Measurements from ENCODE around the gene PPP2R2C.

Gene PPP2R2C

GRCh38 chr4:6282314-6282771, 190.1 kb downstream of the PPP2R2C start:
- no peak for DNase-seq (ENCODE audit: low spot score)

DNA sequence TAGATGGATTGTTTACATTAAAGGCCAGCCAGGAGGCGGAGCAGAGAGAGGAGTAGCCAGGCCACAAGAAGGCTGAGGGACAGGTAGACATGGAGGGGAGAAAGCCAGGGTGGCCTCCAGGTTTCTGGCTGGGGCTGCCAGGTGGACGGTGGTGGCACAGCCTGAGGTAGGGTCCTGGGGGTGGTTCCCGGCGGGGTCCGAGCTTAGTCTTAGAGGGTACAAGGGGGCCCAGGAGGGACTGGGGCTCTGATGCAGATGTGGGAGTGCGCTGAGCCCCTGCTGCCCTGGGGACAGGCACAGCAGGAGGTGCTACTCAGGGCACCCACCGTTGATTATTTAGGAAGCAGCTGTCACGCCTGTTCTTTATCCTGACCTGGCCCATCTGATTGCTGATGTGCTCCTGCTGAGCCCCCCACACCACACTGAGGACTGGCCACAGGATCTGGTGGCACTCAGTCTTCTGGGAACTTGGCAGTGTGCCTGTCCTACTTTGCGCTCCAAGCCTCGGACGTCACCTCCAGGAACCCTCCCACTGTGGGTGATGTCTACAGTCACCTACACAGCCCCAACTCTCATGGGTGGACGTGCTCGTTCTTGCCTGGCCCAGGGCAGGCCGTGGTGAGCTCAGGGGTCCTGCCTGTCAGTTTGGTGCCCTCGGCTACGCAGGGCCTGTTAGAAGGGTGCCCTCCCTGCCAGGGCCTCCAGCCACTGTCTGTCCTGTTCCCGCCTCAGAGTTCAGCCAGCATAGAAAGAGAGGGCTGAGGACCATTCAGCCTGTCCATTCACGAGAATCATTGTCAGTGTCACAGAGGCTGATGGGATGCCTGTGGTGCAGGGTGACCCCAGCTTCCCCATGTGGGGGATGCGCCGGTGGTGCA, 190.7 kb downstream of the PPP2R2C start:
- DNase-seq (ENCODE audit: low spot score) = no peak

GRCh38 chr4:6280365-6280996, 191.9 kb downstream of the PPP2R2C start:
- no peak for DNase-seq (ENCODE audit: low spot score)

DNA sequence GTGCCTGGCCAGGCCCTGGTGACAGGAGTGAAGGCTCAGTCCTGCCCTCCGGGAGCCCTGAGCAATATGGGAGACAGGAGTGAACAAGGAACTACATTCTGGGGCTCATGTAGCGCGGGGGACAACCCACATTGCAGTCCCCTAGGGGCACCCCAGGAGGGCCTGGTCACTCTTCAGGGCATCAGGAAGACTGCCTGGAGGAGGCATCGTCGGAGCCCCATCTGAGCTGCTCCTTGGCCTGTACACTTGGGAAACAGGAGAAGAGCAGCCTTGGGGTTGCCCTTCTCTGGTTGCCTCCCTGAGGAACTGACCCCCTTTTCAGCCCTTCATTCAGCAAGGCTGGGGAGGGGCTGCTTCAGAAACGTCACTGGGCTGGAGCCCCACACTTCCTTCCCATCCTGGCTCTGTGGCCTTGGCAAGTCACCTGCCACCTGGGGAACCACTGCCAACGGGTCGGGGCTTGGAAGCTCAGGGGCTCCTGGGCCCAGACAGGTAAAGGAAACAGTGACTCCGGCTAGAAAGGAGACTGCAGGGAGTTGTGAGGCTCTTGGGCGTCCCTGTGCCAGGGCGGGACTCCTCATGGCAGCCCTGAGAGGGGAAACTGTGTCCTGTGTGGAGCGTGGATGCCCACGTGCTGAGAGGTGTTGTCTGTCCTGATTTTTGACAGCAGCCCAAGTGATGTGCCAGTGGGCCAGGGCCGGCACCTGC, 192.7 kb downstream of the PPP2R2C start:
- no peak for DNase-seq (ENCODE audit: low spot score)

DNA sequence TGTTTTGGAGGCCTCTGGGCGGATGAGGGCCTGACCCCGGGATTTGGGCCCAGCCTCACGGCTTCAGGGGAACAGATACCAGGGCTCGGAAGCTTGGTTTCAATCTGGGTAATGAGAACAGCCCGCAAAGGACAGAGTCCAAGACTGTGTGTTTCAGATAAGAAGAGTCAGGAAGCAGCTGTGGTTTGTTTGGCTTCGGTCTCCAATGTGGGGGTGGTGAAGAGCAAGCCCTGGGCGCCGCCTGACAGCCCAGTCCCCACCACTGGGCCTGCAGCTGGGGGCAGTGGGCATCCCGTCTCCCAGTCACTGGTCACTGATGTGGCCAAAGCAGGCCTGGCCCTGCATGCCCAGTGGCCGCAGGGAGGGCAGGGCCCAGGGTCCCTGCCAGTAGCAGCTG, 193.6 kb downstream of the PPP2R2C start:
- DNase-seq (ENCODE audit: low spot score) = no peak

DNA sequence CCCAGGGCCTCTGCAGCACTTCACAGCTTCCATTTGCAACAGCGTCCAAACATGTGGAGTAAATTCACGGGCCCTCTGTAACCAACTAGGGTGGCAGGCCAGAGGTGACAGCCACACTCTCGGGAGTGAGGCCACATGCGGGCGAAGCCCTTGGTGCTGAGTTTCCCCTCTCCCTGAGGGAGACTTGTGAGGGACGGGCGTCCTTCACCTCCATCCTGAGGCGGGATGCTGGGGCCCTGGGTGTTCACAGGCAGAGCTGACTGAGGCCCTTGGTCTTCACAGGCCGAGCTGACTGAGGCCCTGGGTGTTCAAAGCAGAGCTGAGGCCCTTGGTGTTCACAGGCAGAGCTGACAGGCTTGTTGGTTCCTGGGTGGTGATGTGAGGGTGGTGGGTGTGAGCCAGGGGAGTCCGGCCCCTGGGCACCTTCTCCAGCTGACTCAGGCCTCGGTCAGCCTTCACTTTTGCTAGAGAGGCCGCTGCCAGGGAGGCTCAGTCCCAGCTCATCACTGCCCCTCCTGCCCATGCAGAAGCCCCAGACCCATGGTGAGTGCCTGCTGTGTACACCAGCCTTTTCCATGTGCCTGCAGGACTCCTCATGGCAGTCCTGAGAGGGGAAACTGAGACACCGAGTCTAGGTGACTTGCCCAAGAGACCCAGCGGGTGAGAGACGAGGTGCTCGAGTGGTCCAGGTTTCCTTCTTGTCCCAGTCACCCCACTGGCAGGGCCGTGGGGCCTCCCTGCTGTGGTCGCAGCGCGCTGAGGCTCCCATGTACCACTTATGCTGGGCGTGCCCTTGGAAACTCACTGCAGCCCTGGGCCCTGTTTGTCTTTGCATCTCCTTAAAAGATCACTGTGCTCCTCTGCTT, 194.2 kb downstream of the PPP2R2C start:
- DNase-seq (ENCODE audit: low spot score) = no peak

DNA sequence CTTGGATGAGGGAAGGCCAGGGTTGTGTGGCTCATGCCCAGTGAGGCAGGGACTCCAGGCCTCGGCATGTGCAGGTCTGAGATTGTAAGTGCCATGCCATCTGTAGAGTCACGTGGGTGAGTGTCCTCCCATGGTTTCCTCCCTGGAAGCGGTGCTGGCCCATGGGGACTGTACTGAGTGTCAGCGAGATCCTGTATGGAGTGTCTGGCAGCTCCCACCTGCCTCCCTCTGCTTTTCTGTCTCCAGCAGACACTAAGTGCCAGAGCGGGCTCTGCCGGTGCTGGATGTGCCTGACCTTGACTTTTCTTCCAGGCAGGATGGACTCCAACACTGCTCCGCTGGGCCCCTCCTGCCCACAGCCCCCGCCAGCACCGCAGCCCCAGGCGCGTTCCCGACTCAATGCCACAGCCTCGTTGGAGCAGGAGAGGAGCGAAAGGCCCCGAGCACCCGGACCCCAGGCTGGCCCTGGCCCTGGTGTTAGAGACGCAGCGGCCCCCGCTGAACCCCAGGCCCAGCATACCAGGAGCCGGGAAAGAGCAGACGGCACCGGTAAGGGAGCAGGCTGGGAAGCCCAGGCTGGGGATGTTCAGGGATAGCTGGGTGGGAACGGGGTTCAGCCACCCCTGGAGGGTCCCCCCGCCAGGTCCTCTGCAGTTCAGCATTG, 195.1 kb downstream of the PPP2R2C start:
- DNase-seq (ENCODE audit: low spot score) = no peak

GRCh38 chr4:6275898-6276806, 196.3 kb downstream of the PPP2R2C start:
- DNase-seq (ENCODE audit: low spot score) = no peak

DNA sequence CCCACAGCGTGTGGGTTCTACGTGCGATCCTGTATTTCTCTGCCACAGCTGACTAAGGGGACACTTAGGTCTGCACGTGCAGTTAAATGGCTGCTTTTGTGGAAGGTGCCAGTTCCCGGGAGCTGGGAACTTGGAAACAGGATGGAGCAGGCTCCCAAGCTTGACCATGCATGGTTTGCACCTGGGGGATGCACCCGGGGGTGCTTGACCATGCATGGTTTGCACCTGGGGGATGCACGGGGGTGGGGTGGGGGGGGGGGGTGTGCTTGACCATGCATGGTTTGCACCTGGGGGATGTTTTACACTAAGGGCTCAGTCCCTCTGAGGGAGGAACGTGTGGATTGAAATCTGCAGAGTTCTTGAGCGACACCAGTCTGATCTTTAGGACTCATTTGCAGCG, 197.1 kb downstream of the PPP2R2C start:
- DNase-seq (ENCODE audit: low spot score) = no peak

- no peak for DNase-seq (ENCODE audit: low spot score)
These were observed 198.8 kb downstream of the PPP2R2C start for GRCh38 chr4:6273661-6273990.

GRCh38 chr4:6272863-6273660, 199.4 kb downstream of the PPP2R2C start:
- no peak for DNase-seq (ENCODE audit: low spot score)

DNA sequence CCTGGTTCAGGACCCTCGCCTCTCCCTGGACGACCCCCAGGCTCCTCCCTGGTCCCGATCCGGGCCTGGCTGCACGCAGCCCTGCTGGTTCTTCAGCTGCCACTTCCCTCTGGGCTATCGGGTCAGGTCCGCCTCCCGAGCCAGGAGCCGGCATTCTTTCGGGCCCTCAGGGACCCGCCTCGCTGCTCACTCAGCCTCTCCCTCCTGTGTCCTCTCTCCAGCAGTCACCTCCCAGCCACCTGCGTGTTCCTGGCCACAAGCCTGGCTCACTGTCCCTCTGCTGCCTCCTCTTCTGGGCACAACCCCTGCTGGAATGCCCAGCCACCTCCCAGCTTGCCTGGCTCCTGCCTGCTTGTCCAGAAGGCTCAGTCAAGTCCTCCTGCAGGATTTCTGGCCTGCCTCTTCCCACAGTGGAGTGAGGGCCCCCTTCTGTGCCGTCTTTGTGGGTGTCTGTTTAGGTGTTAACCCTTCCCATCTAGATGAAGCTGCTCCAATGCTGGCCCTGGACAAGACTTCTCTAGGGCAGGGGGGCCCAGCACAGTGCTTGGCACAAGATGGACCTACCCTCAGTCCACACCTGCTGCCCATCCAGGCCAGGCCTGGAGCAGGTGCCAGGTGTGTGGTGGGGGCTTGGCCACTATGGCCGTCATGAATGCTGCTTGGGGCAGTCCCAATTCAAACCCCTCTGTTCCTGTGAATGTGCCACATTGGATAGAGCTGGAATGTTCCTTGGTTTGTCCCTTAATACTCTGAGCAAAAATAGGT, 200.5 kb downstream of the PPP2R2C start:
- no peak for DNase-seq (ENCODE audit: low spot score)

GRCh38 chr4:6271206-6271605, 201.2 kb downstream of the PPP2R2C start:
- DNase-seq (ENCODE audit: low spot score) = no peak

GRCh38 chr4:6270636-6271121, 201.7 kb downstream of the PPP2R2C start:
- DNase-seq (ENCODE audit: low spot score) = no peak

All from CD4-positive, alpha-beta T cell treated with Interleukin-2 at 100 ng/mL for 4 hours (primary cell).